Forelimb muscle (tissue), 1 donor: Measurements from ENCODE around the gene APAF1. TPM values are rescaled to one million over a fixed set of nuclear protein-coding genes. Genes with fewer than 3 reads are reported as not detected.

ENCODE experiments used
- DNase-seq: peaks from one replicate; pipeline ENCODE4 v3.0.0-alpha.2; 2013; ENCODE audit warnings: low read depth
- polyA plus RNA-seq: library from polyadenylated mRNA; unstranded; fragments of 120-200 nt; gene quantifications from one replicate; pipeline ENCODE4 v1.2.1, GENCODE V29; 2013; ENCODE audit not compliant: insufficient read length

Gene APAF1
- polyA plus RNA-seq, 1 donor: 24.9 TPM

DNA sequence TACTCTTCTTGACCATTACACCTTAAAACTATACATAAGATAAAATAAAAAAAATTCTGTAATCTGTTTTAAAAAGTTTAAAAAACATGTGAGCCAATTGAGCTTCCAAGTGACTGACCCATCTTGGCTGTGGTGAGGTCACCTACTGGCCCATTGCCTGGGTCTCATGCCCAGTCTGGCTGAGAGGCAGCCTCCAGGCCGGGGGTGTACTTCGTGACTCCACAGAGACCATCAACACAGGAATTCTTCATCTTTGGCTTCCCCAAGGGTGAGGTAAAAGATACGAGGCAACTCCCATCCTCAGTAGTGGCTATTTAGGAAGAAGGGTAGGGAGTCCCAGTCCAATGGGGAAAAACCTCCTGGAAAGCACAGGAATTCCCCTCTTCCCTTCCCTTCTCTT lies 113.2 kb downstream of the APAF1 start:
- DNase-seq: no peak

- no peak for DNase-seq
Measured at GRCh38 chr12:98763656-98764055, 118.6 kb downstream of the APAF1 start.

GRCh38 chr12:98767248-98767647 lies 122.2 kb downstream of the APAF1 start:
- DNase-seq: no peak

DNA sequence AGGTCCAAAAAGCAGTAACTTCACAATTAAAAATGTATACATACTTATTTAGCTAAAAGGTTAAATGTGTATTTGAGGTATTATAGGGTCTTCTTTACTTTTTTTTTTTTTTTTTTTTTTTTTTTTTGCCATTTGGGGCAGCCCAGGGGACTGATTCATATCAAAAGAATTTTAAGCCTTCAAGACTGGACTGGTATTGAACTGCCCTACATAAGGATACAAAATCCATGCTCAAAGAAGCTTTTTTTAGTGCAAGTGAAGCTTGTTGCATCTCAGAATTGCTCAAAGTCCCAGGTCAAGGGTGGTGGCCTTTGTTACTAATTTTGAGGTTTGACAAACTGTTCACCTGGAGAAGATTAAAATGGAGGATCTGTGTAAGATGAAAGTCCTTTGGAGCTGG lies 124.0 kb downstream of the APAF1 start:
- no peak for DNase-seq

GRCh38 chr12:98770230-98770629 lies 125.1 kb downstream of the APAF1 start:
- DNase-seq: no peak

DNA sequence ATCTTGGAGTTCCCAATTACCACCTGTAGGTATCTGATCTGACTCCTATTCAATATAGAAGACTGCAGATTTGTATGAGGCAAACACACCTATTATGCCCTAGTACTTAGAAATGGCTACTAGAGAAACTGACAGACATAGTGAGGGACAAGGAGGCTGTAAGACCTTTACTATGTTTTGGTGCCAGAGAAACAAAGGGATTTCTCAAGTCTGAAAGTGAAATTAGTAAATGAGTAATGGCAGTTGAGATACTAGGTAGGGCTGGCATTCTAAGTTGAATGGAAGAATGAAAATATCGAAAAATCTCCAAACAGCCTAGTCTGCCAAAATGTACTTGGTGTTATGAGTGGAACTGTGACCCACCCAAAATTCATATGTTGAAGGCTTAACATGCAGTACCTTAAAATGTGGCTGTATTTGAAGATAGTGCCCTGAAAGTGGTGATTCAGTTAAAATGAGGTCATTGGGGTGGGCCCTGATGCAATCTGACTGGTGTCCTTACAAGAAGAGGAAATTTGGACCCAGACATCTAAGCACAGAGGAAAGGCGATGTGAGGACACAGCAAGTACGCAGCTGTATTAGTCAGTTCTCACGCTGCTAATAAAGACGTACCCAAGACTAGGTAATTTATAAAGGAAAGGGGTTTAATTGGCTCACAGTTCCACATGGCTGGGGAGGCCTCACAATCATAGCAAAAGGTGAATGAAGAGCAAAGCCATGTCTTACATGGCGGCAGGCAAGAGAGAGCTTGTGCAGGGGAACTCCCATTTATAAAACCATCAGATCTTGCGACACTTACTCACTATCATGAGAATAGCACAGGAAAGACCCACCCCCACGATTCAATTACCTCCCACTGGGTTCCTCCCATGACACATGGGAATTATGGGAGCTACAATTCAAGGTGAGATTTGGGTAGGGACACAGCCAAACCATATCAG lies 127.0 kb downstream of the APAF1 start:
- DNase-seq: no peak

GRCh38 chr12:98772818-98773217 lies 127.7 kb downstream of the APAF1 start:
- DNase-seq: no peak

DNA sequence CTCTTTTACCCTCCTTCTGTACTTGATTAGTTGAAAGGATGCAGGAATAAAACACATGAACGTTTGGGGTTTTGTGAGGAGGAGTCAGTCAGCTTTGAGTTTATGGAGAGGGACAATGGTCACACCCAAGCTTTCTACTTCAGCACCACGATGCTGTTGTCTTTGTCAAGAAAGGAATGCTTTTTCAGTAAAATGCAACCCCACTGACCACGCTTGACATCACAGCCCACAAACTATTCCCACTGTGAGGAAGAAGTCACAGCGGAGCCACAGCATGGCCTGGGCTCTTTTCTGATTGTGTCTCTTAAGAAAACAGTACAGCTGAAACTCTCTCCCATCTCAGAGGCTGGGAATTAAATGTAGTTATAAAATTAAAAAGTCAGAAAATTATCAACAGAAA lies 135.2 kb downstream of the APAF1 start:
- no peak for DNase-seq

DNA sequence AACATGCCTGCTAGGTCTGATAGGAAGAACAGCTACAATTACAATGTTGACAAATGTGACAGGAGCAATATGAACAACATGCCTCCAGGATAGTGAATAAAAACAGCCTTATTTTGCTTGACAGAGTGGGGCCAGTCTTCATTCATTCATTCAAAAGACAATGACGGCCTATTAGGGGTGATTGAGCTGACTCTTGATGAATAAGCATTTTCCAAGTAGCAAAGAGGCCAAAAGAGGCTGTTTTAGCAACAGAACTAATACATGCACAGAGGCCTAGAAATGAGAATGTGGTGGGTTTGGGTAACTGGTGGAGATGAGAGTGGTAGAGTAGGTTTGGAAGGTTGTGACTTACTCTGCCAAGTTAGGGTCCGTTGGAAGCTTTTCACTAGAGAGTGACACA lies 138.3 kb downstream of the APAF1 start:
- no peak for DNase-seq

Other genes starting within 250 kb of the APAF1 start
- 67.3 TPM for gene TMPO, start 129.7 kb upstream of the APAF1 start, polyA plus RNA-seq
- gene SLC25A3, start 51.6 kb upstream of the APAF1 start, polyA plus RNA-seq: 748 TPM
- gene IKBIP, start 502 bp upstream of the APAF1 start, polyA plus RNA-seq: 17.9 TPM